ENCODE measurements around the gene HOGA1.

The HOGA1 gene

DNA sequence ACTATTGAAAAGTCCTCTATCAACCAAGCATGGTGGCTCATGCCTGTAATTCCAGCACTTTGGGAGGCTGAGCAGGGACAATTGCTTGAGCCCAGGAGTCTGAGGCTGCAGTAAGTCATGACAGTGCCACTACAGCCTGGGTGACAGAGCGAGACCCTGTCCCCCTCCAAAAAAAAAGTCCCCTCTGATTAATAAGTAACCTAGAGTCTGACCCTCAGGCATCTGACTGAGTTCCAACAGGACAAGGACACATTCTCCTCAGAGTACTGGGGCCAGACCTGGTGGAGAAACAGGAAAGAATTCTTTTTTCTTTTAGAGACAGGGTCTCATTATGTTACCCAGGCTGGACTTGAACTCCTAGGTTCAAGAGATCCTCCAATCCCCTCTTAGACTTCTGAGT is 39.1 kb downstream of the HOGA1 start:
- no peaks in the 10 kb centered on the region for H3K79me2 ChIP-seq (ENCODE audit: insufficient read depth, low read depth)
- H3K4me1 ChIP-seq (ENCODE audit: low read depth, poor library complexity, severe bottlenecking), result no peaks in the 10 kb centered on the region
- no peaks in the 10 kb centered on the region for H3K27me3 ChIP-seq (ENCODE audit: insufficient read depth, low read depth)
- H4K20me1 ChIP-seq (ENCODE audit: insufficient read depth), result no peaks in the 10 kb centered on the region
- H3K4me3 ChIP-seq (IDR thresholded peaks at IDR 0.05; ENCODE audit: insufficient read depth, low read depth, low read length), result no peak overlapping the region
- no peak for TF ChIP-seq CTCF (conservative IDR thresholded peaks at IDR 0.05; ENCODE audit: low read depth, low read length)
- no peaks in the 10 kb centered on the region for H3K36me3 ChIP-seq (ENCODE audit: insufficient read depth)
- no peak overlapping the region for H3K4me2 ChIP-seq
- H3K27ac ChIP-seq, result no peak overlapping the region
- H2AFZ ChIP-seq (ENCODE audit: low read depth), result no peak overlapping the region
- no peak overlapping the region for H3K9ac ChIP-seq

DNA sequence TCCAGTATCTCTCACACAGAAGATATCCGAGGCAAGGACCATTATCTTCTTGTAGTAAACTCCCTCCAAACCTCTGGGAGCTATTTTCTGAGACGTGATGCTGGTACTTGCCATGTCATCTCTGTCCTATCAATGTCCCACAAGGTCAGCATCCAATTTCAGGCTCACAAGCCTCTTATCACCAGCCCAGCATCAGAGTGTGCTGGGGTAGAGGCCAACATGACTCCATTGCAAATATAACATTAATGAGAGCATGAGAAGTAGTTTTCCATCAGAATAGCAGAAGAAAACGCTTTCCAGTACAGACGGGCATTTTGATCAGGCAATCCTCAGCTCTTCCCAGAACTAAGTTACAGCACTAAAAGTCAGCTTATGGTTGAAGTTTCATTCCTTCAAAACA is 43.5 kb downstream of the HOGA1 start:
- no peak for TF ChIP-seq CTCF (conservative IDR thresholded peaks at IDR 0.05; ENCODE audit: low read depth, low read length)
- no peaks in the 10 kb centered on the region for H3K36me3 ChIP-seq (ENCODE audit: insufficient read depth)
- no peak overlapping the region for H2AFZ ChIP-seq (ENCODE audit: low read depth)
- no peak overlapping the region for H3K4me2 ChIP-seq
- H3K27me3 ChIP-seq (ENCODE audit: insufficient read depth, low read depth), result no peaks in the 10 kb centered on the region
- no peaks in the 10 kb centered on the region for H3K4me1 ChIP-seq (ENCODE audit: low read depth, poor library complexity, severe bottlenecking)
- no peaks in the 10 kb centered on the region for H3K79me2 ChIP-seq (ENCODE audit: insufficient read depth, low read depth)
- H4K20me1 ChIP-seq (ENCODE audit: insufficient read depth), result no peaks in the 10 kb centered on the region
- H3K4me3 ChIP-seq (IDR thresholded peaks at IDR 0.05; ENCODE audit: insufficient read depth, low read depth, low read length), result no peak overlapping the region
- no peak overlapping the region for H3K27ac ChIP-seq
- H3K9ac ChIP-seq, result no peak overlapping the region

GRCh38 chr10:97628228-97628627 is 44.0 kb downstream of the HOGA1 start:
- H3K4me2 ChIP-seq, result no peak overlapping the region
- H3K4me3 ChIP-seq (IDR thresholded peaks at IDR 0.05; ENCODE audit: insufficient read depth, low read depth, low read length), result no peak overlapping the region
- H3K27me3 ChIP-seq (ENCODE audit: insufficient read depth, low read depth), result no peaks in the 10 kb centered on the region
- H3K4me1 ChIP-seq (ENCODE audit: low read depth, poor library complexity, severe bottlenecking), result no peaks in the 10 kb centered on the region
- H3K9ac ChIP-seq, result no peak overlapping the region
- H3K27ac ChIP-seq, result no peak overlapping the region
- no peaks in the 10 kb centered on the region for H4K20me1 ChIP-seq (ENCODE audit: insufficient read depth)
- no peaks in the 10 kb centered on the region for H3K79me2 ChIP-seq (ENCODE audit: insufficient read depth, low read depth)
- no peak overlapping the region for H2AFZ ChIP-seq (ENCODE audit: low read depth)
- TF ChIP-seq CTCF (conservative IDR thresholded peaks at IDR 0.05; ENCODE audit: low read depth, low read length), result no peak
- H3K36me3 ChIP-seq (ENCODE audit: insufficient read depth), result no peaks in the 10 kb centered on the region

- H3K36me3 ChIP-seq (ENCODE audit: insufficient read depth), result no peaks in the 10 kb centered on the region
- H2AFZ ChIP-seq (ENCODE audit: low read depth), result no peak overlapping the region
- no peak overlapping the region for H3K9ac ChIP-seq
- H3K27me3 ChIP-seq (ENCODE audit: insufficient read depth, low read depth), result no peaks in the 10 kb centered on the region
- no peaks in the 10 kb centered on the region for H3K4me1 ChIP-seq (ENCODE audit: low read depth, poor library complexity, severe bottlenecking)
- no peak overlapping the region for H3K4me2 ChIP-seq
- no peak for TF ChIP-seq CTCF (conservative IDR thresholded peaks at IDR 0.05; ENCODE audit: low read depth, low read length)
- H3K79me2 ChIP-seq (ENCODE audit: insufficient read depth, low read depth), result no peaks in the 10 kb centered on the region
- H4K20me1 ChIP-seq (ENCODE audit: insufficient read depth), result no peaks in the 10 kb centered on the region
- no peak overlapping the region for H3K4me3 ChIP-seq (IDR thresholded peaks at IDR 0.05; ENCODE audit: insufficient read depth, low read depth, low read length)
- no peak overlapping the region for H3K27ac ChIP-seq
Measured at GRCh38 chr10:97629289-97629688, 45.1 kb downstream of the HOGA1 start.

- Histone ChIP-seq H3K9ac (no peak overlapping the region), H3K4me1 (ENCODE audit: low read depth, poor library complexity, severe bottlenecking) (no peaks in the 10 kb centered on the region), H3K27me3 (ENCODE audit: insufficient read depth, low read depth) (no peaks in the 10 kb centered on the region), H3K36me3 (ENCODE audit: insufficient read depth) (no peaks in the 10 kb centered on the region), H3K4me3 (IDR thresholded peaks at IDR 0.05; ENCODE audit: insufficient read depth, low read depth, low read length) (no peak overlapping the region), H4K20me1 (ENCODE audit: insufficient read depth) (no peaks in the 10 kb centered on the region), H3K79me2 (ENCODE audit: insufficient read depth, low read depth) (no peaks in the 10 kb centered on the region), H3K27ac (no peak overlapping the region), H3K4me2 (no peak overlapping the region), H2AFZ (ENCODE audit: low read depth) (no peak overlapping the region)
- TF ChIP-seq CTCF (conservative IDR thresholded peaks at IDR 0.05; ENCODE audit: low read depth, low read length), result no peak
Measured at GRCh38 chr10:97631098-97631497, 46.9 kb downstream of the HOGA1 start.
